ENCODE measurements around the gene ZBTB16.

ZBTB16 gene

DNA sequence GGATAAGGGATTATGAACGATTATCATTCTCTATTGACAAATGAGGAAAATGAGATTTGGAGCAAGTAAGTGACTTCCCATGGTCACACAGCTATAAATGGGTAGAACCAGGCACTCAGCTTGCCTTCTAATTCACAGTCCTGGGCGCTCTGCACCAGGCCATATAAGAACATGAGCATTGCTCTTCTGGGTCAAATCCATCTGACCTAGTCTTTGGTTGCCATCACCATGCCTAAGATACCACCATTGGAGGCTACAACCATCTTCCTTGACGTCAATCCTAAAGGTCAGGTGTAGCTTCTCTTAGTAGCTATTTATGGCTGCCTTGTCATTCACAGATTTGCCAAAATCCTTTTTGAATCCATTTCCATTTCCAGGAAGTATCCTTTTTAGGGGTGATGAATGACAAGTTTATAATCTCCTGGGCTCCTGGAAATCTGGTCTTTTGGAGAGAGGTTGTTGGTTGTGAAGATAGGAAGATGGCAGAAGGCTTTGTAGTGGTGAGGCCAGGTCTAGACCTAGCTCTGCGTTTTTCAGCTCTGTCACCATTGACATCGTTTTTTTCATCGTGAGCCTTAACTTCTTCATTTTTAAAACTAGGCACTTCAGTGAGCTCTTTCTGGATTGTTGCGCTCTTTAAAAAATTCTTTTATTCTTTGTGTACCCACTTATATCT lies 11.1 kb downstream of the ZBTB16 start:
- Histone ChIP-seq H3K9me3 (ENCODE audit: control insufficient read depth, insufficient read depth, low read depth, low read length) (no peaks in the 10 kb centered on the region), H3K4me3 (ENCODE audit: low read depth, low read length) (no peak overlapping the region), H3K36me3 (ENCODE audit: control insufficient read depth in 2 of 2, insufficient read depth in 1 of 2, low read length in 2 of 2) (peaks cover 0 to 4% of the 10 kb centered on the region in 2 experiments; a peak in 1 of 3 replicates), H3K27ac (ENCODE audit: extremely low read depth, low read depth, low read length) (no peak overlapping the region), H3K4me1 (ENCODE audit: control insufficient read depth, insufficient read depth, low read length) (no peaks in the 10 kb centered on the region)
- ChIA-PET POLR2A (interaction anchor here (0.7 to 1.0 kb wide), 3 partner anchors 23 to 176 kb away, joined by 3 to 4 read pairs (median 3); no protein-coding TSS in a partner anchor), CTCF (interaction anchor here (0.9 to 1.6 kb wide), 3 partner anchors 10 to 190 kb away, joined by 3 to 5 read pairs (median 3); partner anchors contain the start of gene ZBTB16)
- TF ChIP-seq ZNF10 (tag by site-specific recombination; IDR thresholded peaks at IDR 0.05) (no peak), ZBTB11 (tag by site-specific recombination; conservative IDR thresholded peaks at IDR 0.05; ENCODE audit: low read depth) (no peak), EGR2 (tag by site-specific recombination; IDR thresholded peaks at IDR 0.05; ENCODE audit: low read depth) (no peak), TRIM28 (IDR thresholded peaks at IDR 0.05; ENCODE audit: borderline replicate concordance, low read length) (no peak), GLI2 (tag by site-specific recombination; IDR thresholded peaks at IDR 0.05; ENCODE audit: borderline replicate concordance, low read depth) (no peak), BCL11A (tag by site-specific recombination; IDR thresholded peaks at IDR 0.05; ENCODE audit: low read depth) (no peak), ZNF473 (tag by site-specific recombination; IDR thresholded peaks at IDR 0.05) (no peak), ZNF248 (tag by site-specific recombination; IDR thresholded peaks at IDR 0.05) (no peak), ZFP3 (tag by site-specific recombination; IDR thresholded peaks at IDR 0.05; ENCODE audit: low read depth) (no peak), ZNF654 (tag by site-specific recombination; IDR thresholded peaks at IDR 0.05; ENCODE audit: low read depth) (no peak)
- TF ChIP-seq, protein P1, sequence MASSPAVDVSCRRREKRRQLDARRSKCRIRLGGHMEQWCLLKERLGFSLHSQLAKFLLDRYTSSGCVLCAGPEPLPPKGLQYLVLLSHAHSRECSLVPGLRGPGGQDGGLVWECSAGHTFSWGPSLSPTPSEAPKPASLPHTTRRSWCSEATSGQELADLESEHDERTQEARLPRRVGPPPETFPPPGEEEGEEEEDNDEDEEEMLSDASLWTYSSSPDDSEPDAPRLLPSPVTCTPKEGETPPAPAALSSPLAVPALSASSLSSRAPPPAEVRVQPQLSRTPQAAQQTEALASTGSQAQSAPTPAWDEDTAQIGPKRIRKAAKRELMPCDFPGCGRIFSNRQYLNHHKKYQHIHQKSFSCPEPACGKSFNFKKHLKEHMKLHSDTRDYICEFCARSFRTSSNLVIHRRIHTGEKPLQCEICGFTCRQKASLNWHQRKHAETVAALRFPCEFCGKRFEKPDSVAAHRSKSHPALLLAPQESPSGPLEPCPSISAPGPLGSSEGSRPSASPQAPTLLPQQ (tag by site-specific recombination; IDR thresholded peaks at IDR 0.05), result no peak
- TF ChIP-seq, protein P2, sequence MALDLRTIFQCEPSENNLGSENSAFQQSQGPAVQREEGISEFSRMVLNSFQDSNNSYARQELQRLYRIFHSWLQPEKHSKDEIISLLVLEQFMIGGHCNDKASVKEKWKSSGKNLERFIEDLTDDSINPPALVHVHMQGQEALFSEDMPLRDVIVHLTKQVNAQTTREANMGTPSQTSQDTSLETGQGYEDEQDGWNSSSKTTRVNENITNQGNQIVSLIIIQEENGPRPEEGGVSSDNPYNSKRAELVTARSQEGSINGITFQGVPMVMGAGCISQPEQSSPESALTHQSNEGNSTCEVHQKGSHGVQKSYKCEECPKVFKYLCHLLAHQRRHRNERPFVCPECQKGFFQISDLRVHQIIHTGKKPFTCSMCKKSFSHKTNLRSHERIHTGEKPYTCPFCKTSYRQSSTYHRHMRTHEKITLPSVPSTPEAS (tag by site-specific recombination; IDR thresholded peaks at IDR 0.05), result no peak
- TF ChIP-seq, protein P3, sequence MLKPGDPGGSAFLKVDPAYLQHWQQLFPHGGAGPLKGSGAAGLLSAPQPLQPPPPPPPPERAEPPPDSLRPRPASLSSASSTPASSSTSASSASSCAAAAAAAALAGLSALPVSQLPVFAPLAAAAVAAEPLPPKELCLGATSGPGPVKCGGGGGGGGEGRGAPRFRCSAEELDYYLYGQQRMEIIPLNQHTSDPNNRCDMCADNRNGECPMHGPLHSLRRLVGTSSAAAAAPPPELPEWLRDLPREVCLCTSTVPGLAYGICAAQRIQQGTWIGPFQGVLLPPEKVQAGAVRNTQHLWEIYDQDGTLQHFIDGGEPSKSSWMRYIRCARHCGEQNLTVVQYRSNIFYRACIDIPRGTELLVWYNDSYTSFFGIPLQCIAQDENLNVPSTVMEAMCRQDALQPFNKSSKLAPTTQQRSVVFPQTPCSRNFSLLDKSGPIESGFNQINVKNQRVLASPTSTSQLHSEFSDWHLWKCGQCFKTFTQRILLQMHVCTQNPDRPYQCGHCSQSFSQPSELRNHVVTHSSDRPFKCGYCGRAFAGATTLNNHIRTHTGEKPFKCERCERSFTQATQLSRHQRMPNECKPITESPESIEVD (tag by site-specific recombination; IDR thresholded peaks at IDR 0.05), result no peak

DNA sequence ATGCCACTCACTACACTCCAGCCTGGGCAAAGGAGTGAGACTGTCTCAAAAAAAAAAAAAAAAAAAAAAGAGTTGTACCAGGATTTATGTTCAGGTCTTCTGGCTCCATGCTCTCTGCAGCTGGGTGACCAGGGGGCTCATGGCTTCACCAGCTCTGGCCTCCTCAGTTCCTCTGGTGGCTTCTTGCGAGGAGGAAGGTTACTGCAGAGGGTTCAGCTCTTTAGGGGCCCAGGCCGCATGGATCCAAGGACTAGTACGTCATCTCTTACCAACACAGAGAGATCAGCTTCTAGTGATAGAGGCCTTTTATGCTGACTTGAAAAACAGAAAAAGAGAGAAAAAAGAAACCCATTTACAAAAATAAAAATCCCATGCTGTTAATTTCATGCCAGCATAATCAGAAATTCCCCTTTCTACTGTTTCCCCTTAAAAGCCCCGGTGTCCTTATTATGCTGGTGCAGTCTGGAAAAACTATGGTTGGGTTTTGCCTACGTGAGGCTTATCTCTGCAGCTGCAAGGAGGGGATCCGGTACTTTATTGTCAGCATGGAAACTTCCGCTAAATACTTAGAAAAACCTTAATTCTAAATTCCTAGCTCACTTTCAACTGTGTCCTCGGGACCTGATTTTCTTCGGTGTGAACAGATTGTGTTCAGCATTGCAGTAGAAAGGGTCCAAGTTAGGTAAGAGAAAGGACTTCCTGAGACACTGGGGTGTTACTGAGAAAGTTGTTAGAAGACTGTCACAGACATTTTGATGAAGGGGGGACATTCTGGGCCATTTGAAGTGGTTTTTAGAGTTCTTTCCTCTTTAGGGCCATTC lies 13.7 kb downstream of the ZBTB16 start:
- H3K27ac ChIP-seq (ENCODE audit: extremely low read depth, low read depth, low read length), result no peak overlapping the region
- CTCF ChIA-PET, result interaction anchor here (0.5 to 1.3 kb wide), 3 partner anchors 142 to 188 kb away, joined by 3 to 9 read pairs (median 4); no protein-coding TSS in a partner anchor
- no peaks in the 10 kb centered on the region for H3K9me3 ChIP-seq (ENCODE audit: control insufficient read depth, insufficient read depth, low read depth, low read length)
- POLR2A ChIA-PET, result interaction anchor here (0.6 to 1.5 kb wide), 2 partner anchors 13 to 74 kb away, joined by 3 read pairs; no protein-coding TSS in a partner anchor
- peaks cover 19% of the 10 kb centered on the region for H3K4me1 ChIP-seq (ENCODE audit: control insufficient read depth, insufficient read depth, low read length)
- H3K4me3 ChIP-seq (ENCODE audit: low read depth, low read length), result no peak overlapping the region
- no peaks in the 10 kb centered on the region for H3K36me3 ChIP-seq (ENCODE audit: control insufficient read depth in 2 of 2, insufficient read depth in 1 of 2, low read length in 2 of 2)
- TF ChIP-seq, protein P4, sequence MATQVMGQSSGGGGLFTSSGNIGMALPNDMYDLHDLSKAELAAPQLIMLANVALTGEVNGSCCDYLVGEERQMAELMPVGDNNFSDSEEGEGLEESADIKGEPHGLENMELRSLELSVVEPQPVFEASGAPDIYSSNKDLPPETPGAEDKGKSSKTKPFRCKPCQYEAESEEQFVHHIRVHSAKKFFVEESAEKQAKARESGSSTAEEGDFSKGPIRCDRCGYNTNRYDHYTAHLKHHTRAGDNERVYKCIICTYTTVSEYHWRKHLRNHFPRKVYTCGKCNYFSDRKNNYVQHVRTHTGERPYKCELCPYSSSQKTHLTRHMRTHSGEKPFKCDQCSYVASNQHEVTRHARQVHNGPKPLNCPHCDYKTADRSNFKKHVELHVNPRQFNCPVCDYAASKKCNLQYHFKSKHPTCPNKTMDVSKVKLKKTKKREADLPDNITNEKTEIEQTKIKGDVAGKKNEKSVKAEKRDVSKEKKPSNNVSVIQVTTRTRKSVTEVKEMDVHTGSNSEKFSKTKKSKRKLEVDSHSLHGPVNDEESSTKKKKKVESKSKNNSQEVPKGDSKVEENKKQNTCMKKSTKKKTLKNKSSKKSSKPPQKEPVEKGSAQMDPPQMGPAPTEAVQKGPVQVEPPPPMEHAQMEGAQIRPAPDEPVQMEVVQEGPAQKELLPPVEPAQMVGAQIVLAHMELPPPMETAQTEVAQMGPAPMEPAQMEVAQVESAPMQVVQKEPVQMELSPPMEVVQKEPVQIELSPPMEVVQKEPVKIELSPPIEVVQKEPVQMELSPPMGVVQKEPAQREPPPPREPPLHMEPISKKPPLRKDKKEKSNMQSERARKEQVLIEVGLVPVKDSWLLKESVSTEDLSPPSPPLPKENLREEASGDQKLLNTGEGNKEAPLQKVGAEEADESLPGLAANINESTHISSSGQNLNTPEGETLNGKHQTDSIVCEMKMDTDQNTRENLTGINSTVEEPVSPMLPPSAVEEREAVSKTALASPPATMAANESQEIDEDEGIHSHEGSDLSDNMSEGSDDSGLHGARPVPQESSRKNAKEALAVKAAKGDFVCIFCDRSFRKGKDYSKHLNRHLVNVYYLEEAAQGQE (tag by site-specific recombination; IDR thresholded peaks at IDR 0.05), result no peak
- TF ChIP-seq ZNF248 (tag by site-specific recombination; IDR thresholded peaks at IDR 0.05), result no peak
- no peak for TF ChIP-seq ZNF132 (tag by site-specific recombination; IDR thresholded peaks at IDR 0.05; ENCODE audit: borderline replicate concordance)
- TF ChIP-seq ZNF366 (tag by site-specific recombination; conservative IDR thresholded peaks at IDR 0.05), result no peak
- TF ChIP-seq ZNF121 (tag by site-specific recombination; IDR thresholded peaks at IDR 0.05), result no peak
- TF ChIP-seq, protein P5, sequence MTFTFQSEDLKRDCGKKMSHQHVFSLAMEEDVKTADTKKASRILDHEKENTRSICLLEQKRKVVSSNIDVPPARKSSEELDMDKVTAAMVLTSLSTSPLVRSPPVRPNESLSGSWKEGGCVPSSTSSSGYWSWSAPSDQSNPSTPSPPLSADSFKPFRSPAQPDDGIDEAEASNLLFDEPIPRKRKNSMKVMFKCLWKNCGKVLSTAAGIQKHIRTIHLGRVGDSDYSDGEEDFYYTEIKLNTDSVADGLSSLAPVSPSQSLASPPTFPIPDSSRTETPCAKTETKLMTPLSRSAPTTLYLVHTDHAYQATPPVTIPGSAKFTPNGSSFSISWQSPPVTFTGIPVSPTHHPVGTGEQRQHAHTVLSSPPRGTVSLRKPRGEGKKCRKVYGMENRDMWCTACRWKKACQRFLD (tag by site-specific recombination; IDR thresholded peaks at IDR 0.05), result no peak
- TF ChIP-seq ZNF184 (tag by site-specific recombination; IDR thresholded peaks at IDR 0.05), result no peak

Data from HEK293 (cell line).